Endothelial cell of umbilical vein (primary cell): ENCODE data around the gene PIGH. TPM values are rescaled to one million over a fixed set of nuclear protein-coding genes. Genes with fewer than 3 reads are reported as not detected.

ENCODE experiments used
- BruUV-seq: library from RNA; stranded (reverse); fragments of 400-500 nt; replicated peaks from 2 replicates; lab custom pipeline; 2021; lab: Mats Ljungman, UMichigan
- CTCF ChIA-PET: fragments of 300-600, 350-600 bp; sonication (Branson Sonifier 250); formaldehyde crosslinking; loops from one replicate; lab custom pipeline; 2021; ENCODE audit warnings: antibody characterized with exemption, inconsistent platforms; lab: Charles Lee
- POLR2A ChIA-PET: fragments of 300-600, 350-600 bp; sonication (Branson Sonifier 250); formaldehyde crosslinking; loops from one replicate; lab custom pipeline; 2021; ENCODE audit warnings: antibody characterized with exemption, inconsistent platforms; lab: Charles Lee
- DNase-seq: peaks from one replicate; pipeline ENCODE4 v3.0.0-alpha.2; 2011; ENCODE audit warnings: low read depth, low spot score
- FAIRE-seq: peaks from 2 replicates; lab custom pipeline; 2011; peaks lifted over from hg19 to GRCh38; lab: Jason Lieb, UNC
- H2AFZ ChIP-seq: 2 replicates; pipeline ENCODE4 v1.6.0; 2012; ENCODE audit warnings: low read depth, low read length, control low read depth, inconsistent platforms
- H3K27ac ChIP-seq: 2 replicates; pipeline ENCODE4 v1.5.1; 2011; ENCODE audit warnings: low read depth, mild to moderate bottlenecking, control low read depth, low read length, moderate library complexity; ENCODE audit not compliant: insufficient read depth
- H3K27me3 ChIP-seq, 2 experiments: 2 replicates each; pipeline versions ENCODE4 v1.6.0 to v1.6.1; 2011; ENCODE audit warnings: low read length in 2 of 2, mixed read lengths in 1 of 2; ENCODE audit not compliant: control insufficient read depth in 2 of 2, insufficient read depth in 2 of 2
- H3K36me3 ChIP-seq, 2 experiments: 2 replicates in 1 of 2; 3 replicates in 1 of 2; pipeline ENCODE4 v1.5.1; 2011; ENCODE audit warnings: low read length in 2 of 2, mild to moderate bottlenecking in 1 of 2, moderate library complexity in 1 of 2; ENCODE audit not compliant: control insufficient read depth in 2 of 2, insufficient read depth in 2 of 2; ENCODE audit errors: extremely low read depth in 1 of 2
- H3K4me1 ChIP-seq: 3 replicates; pipeline ENCODE4 v1.5.1; 2011; ENCODE audit warnings: mild to moderate bottlenecking, low read length; ENCODE audit not compliant: control insufficient read depth, insufficient read depth; ENCODE audit errors: extremely low read depth
- H3K4me2 ChIP-seq: 2 replicates; pipeline ENCODE4 v1.6.1; 2011; ENCODE audit warnings: low read length, control low read depth, mixed read lengths; ENCODE audit not compliant: insufficient read depth
- H3K4me3 ChIP-seq, 3 experiments: fragments of 200-600 bp in 1 of 3; sonication (generic), shearing (Covaris generic) in 1 of 3; replicated peaks in 1 of 3; 2 replicates each; pipeline ENCODE4 v1.5.1; 2011 to 2016; ENCODE audit warnings: control low read depth in 3 of 3, low read length in 3 of 3, mild to moderate bottlenecking in 2 of 3, inconsistent platforms in 1 of 3, low read depth in 1 of 3, moderate library complexity in 1 of 3; ENCODE audit not compliant: insufficient read depth in 1 of 3
- H3K79me2 ChIP-seq: 2 replicates; pipeline ENCODE4 v1.6.0; 2012; ENCODE audit warnings: low read length, inconsistent platforms; ENCODE audit not compliant: control insufficient read depth, insufficient read depth
- H3K9ac ChIP-seq: replicated peaks from 2 replicates; pipeline ENCODE3; 2011; ENCODE audit warnings: low read length, control low read depth; ENCODE audit not compliant: insufficient read depth; ENCODE audit errors: extremely low read depth
- H3K9me1 ChIP-seq: replicated peaks from 3 replicates; pipeline ENCODE4 v1.6.0; 2011; ENCODE audit warnings: mild to moderate bottlenecking, low read length; ENCODE audit not compliant: control insufficient read depth, insufficient read depth; ENCODE audit errors: extremely low read depth
- H3K9me3 ChIP-seq: replicated peaks from 2 replicates; pipeline ENCODE4 v1.5.1; 2012; ENCODE audit warnings: low read length, inconsistent platforms; ENCODE audit not compliant: control insufficient read depth, insufficient read depth
- H4K20me1 ChIP-seq: replicated peaks from 2 replicates; pipeline ENCODE3; 2011; ENCODE audit warnings: mild to moderate bottlenecking, low read length; ENCODE audit not compliant: control insufficient read depth, insufficient read depth; ENCODE audit errors: extremely low read depth
- EZH2 ChIP-seq: IDR thresholded peaks from 2 replicates; pipeline ENCODE4 v1.6.1; 2012; ENCODE audit warnings: borderline replicate concordance, low read depth, mild to moderate bottlenecking, moderate library complexity, low read length, inconsistent platforms; ENCODE audit not compliant: severe bottlenecking
- FOS ChIP-seq: IDR thresholded peaks from 2 replicates; pipeline ENCODE4 v1.6.1; 2011; ENCODE audit warnings: mild to moderate bottlenecking, low read length, moderate library complexity, borderline replicate concordance; ENCODE audit not compliant: insufficient read depth
- GATA2 ChIP-seq: IDR thresholded peaks from 2 replicates; pipeline ENCODE4 v1.7.0; 2011; ENCODE audit warnings: low read depth, mild to moderate bottlenecking, moderate library complexity, mixed read lengths, low read length; ENCODE audit not compliant: insufficient read length, insufficient read depth
- JUN ChIP-seq: IDR thresholded peaks from 2 replicates; pipeline ENCODE4 v1.6.1; 2011; ENCODE audit warnings: borderline replicate concordance, low read depth; ENCODE audit not compliant: insufficient read length, insufficient read depth
- MYC ChIP-seq: IDR thresholded peaks from one replicate; pipeline ENCODE4 v1.6.1; 2011; ENCODE audit warnings: mild to moderate bottlenecking, low read depth, low read length
- POLR2A ChIP-seq: IDR thresholded peaks from 2 replicates; pipeline ENCODE4 v1.6.1; 2012; ENCODE audit warnings: low read depth, mild to moderate bottlenecking, control low read depth, low read length
- POLR2AphosphoS5 ChIP-seq: IDR thresholded peaks from 2 replicates; pipeline ENCODE4 v1.6.1; 2012; ENCODE audit warnings: low read depth, mild to moderate bottlenecking, control low read depth, low read length, moderate library complexity; ENCODE audit not compliant: insufficient read depth
- dilution Hi-C: fragments of 300-500 bp; cut with MboI; formaldehyde crosslinking; loops from one replicate; pipeline ENCODE4 v1.15.0; 2019; ENCODE audit warnings: low sequenced_read_pairs; ENCODE audit not compliant: extremely low pct_ligation_motif_present
- intact Hi-C: fragments of 100-400 bp; cut with micrococcal nuclease; formaldehyde crosslinking; loops from one replicate; pipeline ENCODE4 v1.10.0; 2022
- polyA plus RNA-seq, 4 experiments: library from polyadenylated mRNA; depleted of rRNA in 3 of 4; stranded (reverse) in 3 of 4; unstranded in 1 of 4; fragments of >200 nt; gene quantifications; 2 replicates each; pipeline versions ENCODE4 v1.2.1 to v1.2.3, GENCODE V29; 2011 to 2012; ENCODE audit warnings: missing spikeins in 1 of 4
- total RNA-seq: library from RNA; stranded (reverse); gene quantifications from 2 replicates; pipeline ENCODE4 v1.2.3, GENCODE V29; 2021
- TF ChIP-seq, protein P1 (sequence below), 2 donors: IDR thresholded peaks; 1 replicate in 1 of 2; 2 replicates in 1 of 2; pipeline ENCODE4 v1.5.1; 2011; ENCODE audit warnings: low read length in 2 of 2, mild to moderate bottlenecking in 2 of 2, moderate library complexity in 2 of 2, control low read depth in 1 of 2, inconsistent platforms in 1 of 2, low read depth in 1 of 2; ENCODE audit not compliant: insufficient read depth in 1 of 2; ENCODE audit errors: extremely low read depth in 1 of 2
- TF ChIP-seq, protein P2 (sequence below): IDR thresholded peaks from 2 replicates; pipeline ENCODE4 v1.6.1; 2011; ENCODE audit not compliant: insufficient read depth, insufficient read length

PIGH gene
- total and polyA plus RNA-seq, 2 donors (not counting 3 experiments of a cell fraction or from before 2014, with no cell fraction given) = 12.3 to 18.0 TPM

DNA sequence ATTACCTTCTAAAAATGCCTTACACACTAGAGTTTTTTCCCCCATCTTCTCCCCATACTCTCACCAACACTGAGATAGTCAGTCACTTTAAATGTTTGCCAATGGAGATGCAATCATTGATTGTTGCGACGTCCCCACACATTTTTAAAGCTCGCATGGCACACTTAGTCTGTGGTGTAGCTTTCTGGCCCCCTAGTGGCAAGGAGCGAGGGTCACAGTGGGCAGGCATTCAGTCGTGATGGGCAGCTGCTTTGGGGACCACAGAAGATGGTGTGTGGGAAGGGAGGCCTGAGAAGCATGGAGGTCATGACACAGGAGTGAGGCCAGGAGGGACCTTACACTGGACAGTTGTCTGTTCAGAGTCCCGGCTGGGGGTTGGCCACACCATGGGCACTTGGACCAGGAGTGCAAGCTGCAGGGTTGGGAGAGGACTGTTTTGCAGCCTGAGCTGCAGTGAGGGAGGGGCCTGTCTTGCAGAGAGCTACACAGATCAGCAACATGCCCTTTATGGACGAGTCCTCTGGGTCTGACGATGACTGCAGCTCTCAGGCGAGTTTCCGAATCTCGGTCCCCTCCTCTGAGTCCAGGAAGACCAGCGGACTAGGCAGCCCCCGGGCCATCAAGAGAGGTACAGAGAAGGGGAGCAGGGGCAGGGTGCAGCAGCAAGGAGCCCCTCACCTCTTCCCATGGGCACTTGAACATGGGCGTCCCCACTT lies 28.6 kb downstream of the PIGH start:
- Histone ChIP-seq H3K9me3 (no peaks in the 10 kb centered on the region), H3K4me3 (no peak overlapping the region), H3K27me3 (peaks cover 0 to 5% of the 10 kb centered on the region in 2 experiments), H3K79me2 (no peaks in the 10 kb centered on the region), H4K20me1 (no peaks in the 10 kb centered on the region), H3K27ac (no peak overlapping the region), H3K9ac (no peak overlapping the region), H3K9me1 (no peaks in the 10 kb centered on the region), H3K4me1 (no peaks in the 10 kb centered on the region), H3K4me2 (no peak overlapping the region), H2AFZ (no peak overlapping the region), H3K36me3 (no peaks in the 10 kb centered on the region)
- FAIRE-seq = peak; percentile 76
- DNase-seq = peak; percentile 54
- TF ChIP-seq, protein P1, sequence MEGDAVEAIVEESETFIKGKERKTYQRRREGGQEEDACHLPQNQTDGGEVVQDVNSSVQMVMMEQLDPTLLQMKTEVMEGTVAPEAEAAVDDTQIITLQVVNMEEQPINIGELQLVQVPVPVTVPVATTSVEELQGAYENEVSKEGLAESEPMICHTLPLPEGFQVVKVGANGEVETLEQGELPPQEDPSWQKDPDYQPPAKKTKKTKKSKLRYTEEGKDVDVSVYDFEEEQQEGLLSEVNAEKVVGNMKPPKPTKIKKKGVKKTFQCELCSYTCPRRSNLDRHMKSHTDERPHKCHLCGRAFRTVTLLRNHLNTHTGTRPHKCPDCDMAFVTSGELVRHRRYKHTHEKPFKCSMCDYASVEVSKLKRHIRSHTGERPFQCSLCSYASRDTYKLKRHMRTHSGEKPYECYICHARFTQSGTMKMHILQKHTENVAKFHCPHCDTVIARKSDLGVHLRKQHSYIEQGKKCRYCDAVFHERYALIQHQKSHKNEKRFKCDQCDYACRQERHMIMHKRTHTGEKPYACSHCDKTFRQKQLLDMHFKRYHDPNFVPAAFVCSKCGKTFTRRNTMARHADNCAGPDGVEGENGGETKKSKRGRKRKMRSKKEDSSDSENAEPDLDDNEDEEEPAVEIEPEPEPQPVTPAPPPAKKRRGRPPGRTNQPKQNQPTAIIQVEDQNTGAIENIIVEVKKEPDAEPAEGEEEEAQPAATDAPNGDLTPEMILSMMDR (IDR thresholded peaks at IDR 0.05; ENCODE audit: extremely low read depth in 1 of 2, insufficient read depth in 1 of 2, low read depth in 1 of 2, low read length in 2 of 2) = peak; percentile 89 to 93
- TF ChIP-seq, protein P2, sequence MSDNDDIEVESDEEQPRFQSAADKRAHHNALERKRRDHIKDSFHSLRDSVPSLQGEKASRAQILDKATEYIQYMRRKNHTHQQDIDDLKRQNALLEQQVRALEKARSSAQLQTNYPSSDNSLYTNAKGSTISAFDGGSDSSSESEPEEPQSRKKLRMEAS = no peak
- BruUV-seq = no TSS peak
- ChIA-PET POLR2A (interaction anchor here (0.6 to 0.7 kb wide), 2 partner anchors 12 to 40 kb away, joined by 3 to 6 read pairs; no protein-coding TSS in a partner anchor), CTCF (interaction anchor here (0.6 to 6.4 kb wide), 71 partner anchors 9 to 1214 kb away, joined by 3 to 336 read pairs (median 4); partner anchors contain the start of genes ATP6V1D, PIGH and PLEKHH1)
- intact Hi-C loops (loop anchor here (1.0 kb wide), 2 partner anchors 45 to 144 kb away; no protein-coding TSS in a partner anchor), dilution Hi-C loops (no loop called here)

DNA sequence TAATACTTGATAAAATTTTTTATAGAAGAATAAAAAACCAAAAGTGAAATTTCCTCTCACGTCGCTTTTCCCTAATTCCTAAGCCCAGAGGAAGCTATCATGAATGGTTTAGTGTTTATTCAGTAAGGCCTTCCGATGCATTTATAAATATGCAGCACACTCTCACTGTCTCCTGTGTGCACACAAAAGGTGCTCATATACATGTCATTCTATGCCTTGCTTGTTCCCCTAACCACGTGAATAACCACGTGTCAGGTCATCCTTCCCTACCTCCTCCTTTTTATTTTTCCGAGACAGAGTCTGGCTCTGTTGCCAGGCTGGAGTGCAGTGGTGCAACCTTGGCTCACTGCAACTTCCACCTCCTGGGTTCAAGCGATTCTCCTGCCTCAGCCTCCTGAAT lies 29.6 kb downstream of the PIGH start:
- intact Hi-C loops = no loop called here
- BruUV-seq = no TSS peak
- FAIRE-seq (no peak), DNase-seq (no peak)
- dilution Hi-C loops = no loop called here
- CTCF ChIA-PET = interaction anchor here (1.0 to 6.4 kb wide), 31 partner anchors 10 to 1211 kb away, joined by 3 to 336 read pairs (median 9); partner anchors contain the start of genes ATP6V1D and PIGH
- Histone ChIP-seq H3K9ac (no peak overlapping the region), H3K79me2 (no peaks in the 10 kb centered on the region), H3K4me3 (no peak overlapping the region), H3K9me1 (no peaks in the 10 kb centered on the region), H3K27me3 (peaks cover 0 to 4% of the 10 kb centered on the region in 2 experiments), H3K36me3 (no peaks in the 10 kb centered on the region), H3K27ac (no peak overlapping the region), H3K4me2 (no peak overlapping the region), H3K9me3 (no peaks in the 10 kb centered on the region), H4K20me1 (no peaks in the 10 kb centered on the region), H2AFZ (no peak overlapping the region), H3K4me1 (no peaks in the 10 kb centered on the region)
- TF ChIP-seq, protein P2 = no peak
- no peak for TF ChIP-seq POLR2AphosphoS5
- TF ChIP-seq POLR2A = no peak
- TF ChIP-seq FOS = no peak
- no peak for TF ChIP-seq MYC
- TF ChIP-seq, protein P1 (IDR thresholded peaks at IDR 0.05; ENCODE audit: extremely low read depth in 1 of 2, insufficient read depth in 1 of 2, low read depth in 1 of 2, low read length in 2 of 2) = no peak
- TF ChIP-seq EZH2 = no peak
- no peak for TF ChIP-seq GATA2
- no peak for TF ChIP-seq JUN
- POLR2A ChIA-PET = no interaction called here
